Measurements from ENCODE around the gene TNFSF9.

TNFSF9 gene

DNA sequence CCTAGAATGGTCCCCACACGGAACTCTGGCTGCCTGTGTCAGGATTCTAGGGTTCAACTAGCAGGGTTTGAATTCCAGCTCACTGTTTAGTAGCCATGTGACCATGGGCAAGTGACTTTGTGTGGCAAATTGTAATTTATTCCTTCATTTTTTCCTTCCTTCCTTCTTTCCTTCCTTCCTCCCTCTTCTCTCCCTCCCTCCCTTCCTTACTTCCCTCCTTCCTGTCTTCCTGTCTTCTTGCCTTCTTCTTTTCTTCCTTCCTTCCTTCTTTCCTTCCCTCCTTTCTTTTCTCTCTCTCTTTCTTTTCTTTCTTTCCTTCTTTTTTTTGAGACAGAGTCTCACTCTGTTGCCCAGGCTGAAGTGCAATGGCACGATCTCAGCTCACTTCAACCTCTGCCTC is 40.7 kb upstream of the TNFSF9 start:
- Histone ChIP-seq H3K36me3 (ENCODE audit: control insufficient read depth in 2 of 2, insufficient read depth in 1 of 2, low read length in 2 of 2) (no peaks in the 10 kb centered on the region), H3K4me3 (ENCODE audit: low read depth, low read length) (no peak overlapping the region), H3K4me1 (ENCODE audit: control insufficient read depth, insufficient read depth, low read length) (no peaks in the 10 kb centered on the region), H3K27ac (ENCODE audit: extremely low read depth, low read depth, low read length) (no peak overlapping the region), H3K9me3 (ENCODE audit: control insufficient read depth, insufficient read depth, low read depth, low read length) (no peaks in the 10 kb centered on the region)
- ChIA-PET CTCF (interaction anchor here (0.7 to 1.3 kb wide), 2 partner anchors 8 to 240 kb away, joined by 3 to 7 read pairs; partner anchors contain the start of gene DENND1C), POLR2A (no interaction called here)
- no peak for TF ChIP-seq ZNF664 (tag by site-specific recombination; IDR thresholded peaks at IDR 0.05)
- TF ChIP-seq PRDM1 (tag by site-specific recombination; IDR thresholded peaks at IDR 0.05) = no peak
- peak; percentile 93 for TF ChIP-seq ZNF366 (tag by site-specific recombination; conservative IDR thresholded peaks at IDR 0.05)
- TF ChIP-seq OVOL3 (tag by site-specific recombination; IDR thresholded peaks at IDR 0.05) = no peak

DNA sequence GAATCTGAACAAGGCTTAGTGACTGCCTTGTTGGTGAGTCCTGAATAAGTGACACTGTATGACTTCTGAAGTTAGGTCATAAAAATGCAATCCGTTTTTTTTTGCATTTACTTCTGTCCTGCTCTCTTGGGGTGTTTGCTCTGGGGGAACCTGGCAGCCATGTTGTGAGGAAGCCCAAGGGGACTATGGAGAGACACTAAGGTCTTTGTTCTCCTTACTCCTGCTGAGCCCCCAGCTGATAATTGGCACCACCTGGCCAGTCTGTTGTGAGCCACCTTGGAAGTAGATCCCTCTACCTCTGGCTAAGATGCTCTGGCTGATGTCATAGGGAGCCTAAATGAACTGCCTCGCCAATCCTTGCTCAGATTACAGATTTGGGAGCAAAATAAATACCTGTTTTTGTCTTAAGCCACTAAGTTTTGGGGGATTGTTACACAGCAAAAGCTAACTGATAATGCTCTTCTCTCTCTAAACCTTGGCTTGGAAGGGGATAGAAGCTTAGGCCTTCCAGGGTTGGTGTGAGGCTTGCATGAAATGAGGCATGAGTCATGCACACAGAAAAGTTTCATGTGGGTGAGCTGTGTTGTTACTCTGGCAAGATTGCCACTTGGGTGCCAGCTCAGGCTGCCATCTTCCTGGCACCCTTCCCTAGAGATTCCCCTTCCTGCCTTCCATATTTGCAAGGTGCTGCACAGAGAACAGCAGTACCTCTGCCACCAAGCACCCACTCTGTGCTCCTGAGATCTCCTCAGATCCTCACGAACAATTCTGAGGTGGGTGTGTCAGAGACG is 38.8 kb upstream of the TNFSF9 start:
- H3K27ac ChIP-seq (ENCODE audit: extremely low read depth, low read depth, low read length) = no peak overlapping the region
- POLR2A ChIA-PET = interaction anchor here (0.6 kb wide), 1 partner anchor 1282 kb away, joined by 5 read pairs; no protein-coding TSS in a partner anchor
- H3K4me1 ChIP-seq (ENCODE audit: control insufficient read depth, insufficient read depth, low read length) = no peaks in the 10 kb centered on the region
- H3K9me3 ChIP-seq (ENCODE audit: control insufficient read depth, insufficient read depth, low read depth, low read length) = no peaks in the 10 kb centered on the region
- no peak overlapping the region for H3K4me3 ChIP-seq (ENCODE audit: low read depth, low read length)
- CTCF ChIA-PET = interaction anchor here (0.6 kb wide), 1 partner anchor 28 kb away, joined by 3 read pairs; no protein-coding TSS in a partner anchor
- peaks cover 0 to 7% of the 10 kb centered on the region in 2 experiments; a peak in 1 of 3 replicates for H3K36me3 ChIP-seq (ENCODE audit: control insufficient read depth in 2 of 2, insufficient read depth in 1 of 2, low read length in 2 of 2)
- TF ChIP-seq ZNF37A (tag by site-specific recombination; IDR thresholded peaks at IDR 0.05) = no peak
- peak; percentile 83; the same call in 1 of the 2 replicates for TF ChIP-seq RBAK (tag by site-specific recombination; IDR thresholded peaks at IDR 0.05)
- TF ChIP-seq GLIS1 (tag by site-specific recombination; IDR thresholded peaks at IDR 0.05) = peak; percentile 52; the same call in 1 of the 2 replicates
- TF ChIP-seq YY1 (tag by site-specific recombination; IDR thresholded peaks at IDR 0.05) = 0 out of 2 replicates have a peak, but pooled peaks have one; percentile 14

DNA sequence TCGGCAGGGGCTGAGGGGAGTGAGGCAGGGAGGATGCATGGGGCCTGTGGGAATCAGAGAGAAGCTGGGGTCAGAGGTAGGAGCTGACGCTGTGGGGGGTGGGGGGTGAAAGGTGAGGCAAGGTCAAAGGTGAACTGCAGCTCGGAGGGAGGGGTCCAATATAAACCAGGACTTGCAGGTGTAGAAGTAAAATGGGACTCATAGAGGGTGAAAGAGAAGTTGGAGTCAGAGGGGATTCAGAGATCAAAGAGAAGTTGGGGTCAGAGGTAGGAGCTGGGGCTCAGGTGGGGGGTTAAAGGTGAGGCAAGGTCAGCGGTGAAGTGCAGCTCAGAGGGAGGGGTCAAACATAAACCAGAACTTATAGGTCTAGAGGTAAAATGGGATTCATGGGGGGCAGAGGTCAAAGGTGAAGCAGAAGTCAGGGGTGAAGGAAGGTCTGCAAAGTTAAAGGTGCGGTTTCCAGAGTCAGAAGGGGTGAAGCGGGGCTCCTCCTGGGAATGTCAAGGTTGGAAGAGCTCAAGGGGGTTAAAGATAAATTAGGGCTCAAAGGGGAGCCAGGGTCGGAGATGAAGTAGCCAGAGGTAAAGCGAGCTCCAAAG is 36.3 kb upstream of the TNFSF9 start:
- no peak overlapping the region for H3K27ac ChIP-seq (ENCODE audit: extremely low read depth, low read depth, low read length)
- H3K36me3 ChIP-seq (ENCODE audit: control insufficient read depth in 2 of 2, insufficient read depth in 1 of 2, low read length in 2 of 2) = peaks cover 0 to 7% of the 10 kb centered on the region in 2 experiments; a peak in 1 of 3 replicates
- H3K4me3 ChIP-seq (ENCODE audit: low read depth, low read length) = no peak overlapping the region
- H3K9me3 ChIP-seq (ENCODE audit: control insufficient read depth, insufficient read depth, low read depth, low read length) = no peaks in the 10 kb centered on the region
- H3K4me1 ChIP-seq (ENCODE audit: control insufficient read depth, insufficient read depth, low read length) = no peaks in the 10 kb centered on the region
- ChIA-PET CTCF (no interaction called here), POLR2A (no interaction called here)
- TF ChIP-seq ZNF621 (tag by site-specific recombination; IDR thresholded peaks at IDR 0.05) = no peak
- TF ChIP-seq BCL11B (tag by site-specific recombination; IDR thresholded peaks at IDR 0.05; ENCODE audit: low read depth) = peak; percentile 64

DNA sequence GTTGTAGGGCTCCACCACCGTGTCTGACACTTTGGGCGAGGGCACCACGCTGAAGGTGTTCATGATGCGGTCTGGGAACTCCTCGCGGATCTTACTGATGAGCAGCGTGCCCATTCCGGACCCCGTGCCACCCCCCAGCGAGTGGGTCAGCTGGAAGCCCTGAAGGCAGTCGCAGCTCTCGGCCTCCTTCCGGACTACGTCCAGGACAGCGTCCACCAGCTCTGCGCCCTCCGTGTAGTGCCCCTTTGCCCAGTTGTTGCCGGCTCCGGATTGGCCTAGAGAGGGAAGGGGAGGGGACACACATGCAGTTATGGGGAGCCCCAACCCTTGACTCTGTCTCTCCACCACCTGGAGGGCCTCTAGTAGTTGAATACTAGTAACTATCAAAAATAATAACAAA is 34.9 kb upstream of the TNFSF9 start:
- Histone ChIP-seq H3K9me3 (ENCODE audit: control insufficient read depth, insufficient read depth, low read depth, low read length) (no peaks in the 10 kb centered on the region), H3K4me3 (ENCODE audit: low read depth, low read length) (no peak overlapping the region), H3K36me3 (ENCODE audit: control insufficient read depth in 2 of 2, insufficient read depth in 1 of 2, low read length in 2 of 2) (peaks cover 0 to 7% of the 10 kb centered on the region in 2 experiments; a peak in 2 of 3 replicates), H3K4me1 (ENCODE audit: control insufficient read depth, insufficient read depth, low read length) (no peaks in the 10 kb centered on the region), H3K27ac (ENCODE audit: extremely low read depth, low read depth, low read length) (no peak overlapping the region)
- CTCF ChIA-PET = interaction anchor here (0.6 kb wide), 1 partner anchor 123 kb away, joined by 3 read pairs; the partner anchor contains the start of gene ALKBH7
- TF ChIP-seq ZNF114 (tag by site-specific recombination; IDR thresholded peaks at IDR 0.05) = no peak
- TF ChIP-seq ZNF776 (tag by site-specific recombination; IDR thresholded peaks at IDR 0.05; ENCODE audit: borderline replicate concordance) = no peak
- no peak for TF ChIP-seq ZSCAN16 (tag by site-specific recombination; IDR thresholded peaks at IDR 0.05)
- TF ChIP-seq ZNF548 (tag by site-specific recombination; IDR thresholded peaks at IDR 0.05) = no peak
- POLR2A ChIA-PET = no interaction called here
